ENCODE data around the gene XRCC1.
A peak's percentile ranks its signal among the peaks of the same experiment; 100 is the strongest.
"Not testable (repeated sequence)": the region's sequence is repeated elsewhere in the genome, so short reads cannot be mapped to it uniquely, and the experiment has no call there.

XRCC1 gene

GRCh38 chr19:43575955-43576878 is 890 bp upstream of the XRCC1 start:
- DNase-seq (ENCODE audit: low read depth in 3 of 3, low spot score in 1 of 3) = no peak

- DNase-seq (ENCODE audit: low read depth in 3 of 3, low spot score in 1 of 3) = no peak
Measured at GRCh38 chr19:43574424-43575155, 737 bp downstream of the XRCC1 start.

GRCh38 chr19:43572171-43572588 is 3.1 kb downstream of the XRCC1 start:
- DNase-seq (ENCODE audit: low read depth in 3 of 3, low spot score in 1 of 3) = no peak

DNA sequence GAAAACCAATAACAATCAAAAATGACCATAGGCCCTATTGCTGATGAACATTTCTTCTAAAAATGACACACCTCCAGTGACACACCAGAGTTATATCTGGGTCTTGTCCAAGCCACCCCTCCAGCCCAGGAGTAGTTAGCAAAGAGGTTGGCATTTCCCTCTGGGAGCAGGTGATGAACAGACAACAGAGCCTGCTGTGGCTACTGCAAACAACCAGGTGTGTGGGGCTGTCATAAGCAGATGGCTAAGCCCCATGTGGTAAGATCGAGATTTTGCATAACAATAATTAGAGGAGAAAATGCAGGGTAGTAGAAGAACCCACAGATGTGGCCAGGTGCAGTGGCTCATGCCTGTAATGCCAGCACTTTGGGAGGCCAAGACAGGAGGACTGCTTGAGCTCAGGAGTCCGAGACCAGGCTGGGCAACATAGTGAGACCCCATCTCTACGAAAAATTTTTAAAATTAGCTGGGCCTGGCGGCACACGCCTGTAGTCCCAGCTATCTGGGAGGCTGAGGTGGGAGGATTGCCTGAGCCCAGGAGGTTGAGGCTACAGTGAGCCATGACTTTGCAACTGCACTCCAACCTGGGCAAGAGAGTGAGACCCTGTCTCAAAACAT is 5.0 kb downstream of the XRCC1 start:
- DNase-seq (ENCODE audit: low read depth in 3 of 3, low spot score in 1 of 3) = no peak

- DNase-seq (ENCODE audit: low read depth in 3 of 3, low spot score in 1 of 3) = no peak
Measured at GRCh38 chr19:43569657-43570056, 5.7 kb downstream of the XRCC1 start.

DNA sequence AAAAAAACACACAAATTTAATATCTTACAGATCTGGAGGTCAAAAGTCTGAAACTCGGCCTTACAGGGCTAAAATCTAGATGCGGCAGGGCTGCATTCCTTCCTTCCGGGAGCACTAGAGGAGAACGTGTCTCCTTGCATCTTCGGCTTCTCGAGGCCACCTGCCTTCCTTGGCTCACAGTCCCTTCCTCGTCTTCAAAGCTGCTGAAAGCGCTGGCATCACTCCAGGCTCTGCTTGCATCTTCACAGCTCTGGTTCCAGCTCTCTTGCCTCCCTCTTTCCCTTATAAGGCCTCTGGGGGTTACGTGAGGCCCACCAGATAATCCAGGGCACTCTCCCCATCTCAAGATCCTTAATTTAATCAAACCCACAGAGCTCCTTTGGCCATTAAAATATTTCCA is 10.5 kb downstream of the XRCC1 start:
- no peak for DNase-seq (ENCODE audit: low read depth in 3 of 3, low spot score in 1 of 3)

GRCh38 chr19:43563816-43564457 is 11.4 kb downstream of the XRCC1 start:
- DNase-seq (ENCODE audit: low read depth in 3 of 3, low spot score in 1 of 3) = no peak

DNA sequence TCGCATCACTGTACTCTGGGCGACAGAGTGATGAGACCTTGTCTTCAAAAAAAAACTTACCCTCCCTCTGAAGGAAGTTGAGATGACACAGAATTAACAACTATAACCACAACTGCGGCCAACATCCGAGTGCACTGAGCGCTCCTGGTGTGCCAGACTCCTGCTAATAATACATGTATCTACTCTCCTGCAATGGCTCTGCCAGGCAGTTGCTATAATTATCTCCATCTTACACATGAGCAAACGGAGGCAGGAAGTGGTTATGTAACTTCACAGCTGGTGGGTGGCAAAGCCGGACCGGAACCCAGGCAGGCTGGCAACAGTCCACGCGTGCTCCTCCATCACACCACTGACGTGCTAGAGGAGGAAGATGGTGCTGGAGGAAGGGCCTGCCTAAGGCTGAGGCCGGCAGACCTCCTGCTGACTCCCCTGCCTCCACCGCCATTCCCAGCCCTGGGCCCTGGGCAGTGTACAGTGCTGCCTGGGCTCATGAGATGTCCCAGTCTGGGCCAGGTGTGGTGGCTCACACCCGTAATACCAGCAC is 12.6 kb downstream of the XRCC1 start:
- DNase-seq (ENCODE audit: low read depth in 3 of 3, low spot score in 1 of 3) = peak; percentile 23 to 55 (median 40)

- no peak for DNase-seq (ENCODE audit: low read depth in 3 of 3, low spot score in 1 of 3)
Measured at GRCh38 chr19:43562226-43562697, 13.1 kb downstream of the XRCC1 start.

GRCh38 chr19:43561139-43561970 is 14.0 kb downstream of the XRCC1 start:
- no peak for DNase-seq (ENCODE audit: low read depth in 3 of 3, low spot score in 1 of 3)

DNA sequence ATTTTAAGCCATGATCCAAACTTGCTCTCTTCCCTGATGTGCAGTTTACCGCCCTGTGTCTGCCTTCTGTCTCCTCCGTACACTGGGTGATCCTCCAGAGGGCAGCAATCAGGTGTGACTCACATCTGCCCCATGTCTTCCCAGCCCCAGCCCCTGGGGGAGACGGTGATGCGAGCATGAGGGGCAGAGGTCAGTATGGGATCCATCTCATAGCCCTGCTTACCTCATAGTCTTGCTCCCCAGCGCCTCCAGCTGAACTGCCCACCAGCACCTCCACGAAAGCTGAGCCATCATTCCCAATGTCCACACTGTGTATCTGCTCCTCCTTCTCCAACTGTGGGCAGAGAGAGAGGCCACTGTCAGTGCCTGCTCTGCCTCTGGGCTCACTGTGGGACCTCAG is 14.6 kb downstream of the XRCC1 start:
- no peak for DNase-seq (ENCODE audit: low read depth in 3 of 3, low spot score in 1 of 3)

GRCh38 chr19:43555185-43555770 is 20.0 kb downstream of the XRCC1 start:
- peak; percentile 57 to 66 (median 66) for DNase-seq (ENCODE audit: low read depth in 3 of 3, low spot score in 1 of 3)

GRCh38 chr19:43554317-43554895 is 20.9 kb downstream of the XRCC1 start:
- no peak for DNase-seq (ENCODE audit: low read depth in 3 of 3, low spot score in 1 of 3)

DNA sequence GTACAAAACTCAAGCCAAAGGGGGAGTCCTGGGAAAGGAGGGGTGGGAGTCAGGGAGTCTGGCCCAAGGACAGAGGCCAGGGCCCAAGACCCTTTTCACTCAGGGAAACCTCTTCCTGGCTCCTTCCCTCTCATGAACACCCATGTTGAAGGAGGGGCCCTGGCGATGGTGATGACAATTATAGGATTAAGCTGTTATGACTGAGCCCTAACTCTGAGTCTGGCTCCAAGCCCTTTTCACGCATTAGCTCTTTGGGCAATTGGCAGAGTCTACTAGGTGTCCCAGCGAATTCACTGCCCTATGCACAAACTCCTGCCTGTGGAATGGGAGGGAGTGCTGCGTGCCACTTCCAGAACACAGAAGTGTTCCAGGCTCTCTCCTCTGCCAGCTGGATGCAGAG is 21.7 kb downstream of the XRCC1 start:
- DNase-seq (ENCODE audit: low read depth in 3 of 3, low spot score in 1 of 3) = no peak

DNA sequence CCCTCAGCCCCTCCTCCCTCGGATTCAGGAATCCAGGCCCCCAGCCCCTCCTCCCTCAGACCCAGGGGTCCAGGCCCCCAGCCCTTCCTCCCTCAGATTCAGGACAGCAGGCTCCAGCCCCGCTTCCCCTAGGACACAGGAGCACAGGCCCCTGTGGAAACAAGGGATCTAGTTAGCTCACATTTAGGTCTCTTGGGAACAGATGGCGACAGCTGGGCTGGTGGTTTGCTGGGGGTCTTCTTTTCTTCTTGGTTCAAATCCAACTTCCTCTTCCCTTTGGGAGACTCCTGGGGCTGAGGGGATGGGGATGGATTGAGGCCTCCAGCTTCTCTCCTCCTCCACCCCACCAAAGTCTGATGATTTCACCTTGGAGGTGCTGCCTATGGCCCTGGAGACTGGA is 22.7 kb downstream of the XRCC1 start:
- no peak for DNase-seq (ENCODE audit: low read depth in 3 of 3, low spot score in 1 of 3)

DNA sequence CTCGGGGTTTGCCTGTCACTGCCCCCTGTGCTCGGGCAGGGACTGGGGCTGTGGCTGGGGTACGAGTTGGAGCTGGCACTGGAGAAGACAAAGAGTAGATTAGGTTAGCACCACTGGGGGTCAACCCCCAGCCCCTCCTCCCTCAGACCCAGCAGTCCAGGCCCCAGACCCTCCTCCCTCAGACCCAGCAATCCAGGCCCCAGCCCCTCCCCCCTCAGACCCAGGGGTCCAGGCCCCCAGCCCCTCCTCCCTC is 23.2 kb downstream of the XRCC1 start:
- no peak for DNase-seq (ENCODE audit: low read depth in 3 of 3, low spot score in 1 of 3)

- DNase-seq (ENCODE audit: low read depth in 3 of 3, low spot score in 1 of 3) = no peak
Measured at GRCh38 chr19:43551399-43552197, 23.7 kb downstream of the XRCC1 start.

- no peak for DNase-seq (ENCODE audit: low read depth in 3 of 3, low spot score in 1 of 3)
Measured at GRCh38 chr19:43548706-43549105, 26.6 kb downstream of the XRCC1 start.

DNA sequence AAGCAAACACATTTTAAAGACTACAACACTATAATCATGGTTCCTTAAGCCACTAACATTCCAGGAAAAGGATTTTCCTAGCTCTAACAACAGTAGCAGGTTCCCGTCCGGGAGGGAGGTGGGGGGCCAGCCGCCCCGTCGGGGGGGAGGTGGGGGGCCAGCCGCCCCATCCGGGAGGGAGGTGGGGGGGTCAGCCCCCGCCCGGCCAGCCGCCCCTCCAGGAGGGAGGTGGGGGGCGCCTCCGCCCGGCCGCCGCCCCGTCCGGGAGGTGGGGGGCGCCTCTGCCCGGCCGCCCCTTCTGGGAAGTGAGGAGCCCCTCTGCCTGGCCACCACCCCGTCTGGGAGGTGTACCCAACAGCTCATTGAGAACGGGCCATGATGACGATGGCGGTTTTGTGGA is 27.4 kb downstream of the XRCC1 start:
- not testable (repeated sequence) for DNase-seq (ENCODE audit: low read depth in 3 of 3, low spot score in 1 of 3)
